ENCODE data around the gene ILKAP. TPM values are rescaled to one million over a fixed set of nuclear protein-coding genes. Genes with fewer than 3 reads are reported as not detected.

ILKAP gene
- total RNA-seq, 1 experiment from 2014 or later, result 31.6 TPM

DNA sequence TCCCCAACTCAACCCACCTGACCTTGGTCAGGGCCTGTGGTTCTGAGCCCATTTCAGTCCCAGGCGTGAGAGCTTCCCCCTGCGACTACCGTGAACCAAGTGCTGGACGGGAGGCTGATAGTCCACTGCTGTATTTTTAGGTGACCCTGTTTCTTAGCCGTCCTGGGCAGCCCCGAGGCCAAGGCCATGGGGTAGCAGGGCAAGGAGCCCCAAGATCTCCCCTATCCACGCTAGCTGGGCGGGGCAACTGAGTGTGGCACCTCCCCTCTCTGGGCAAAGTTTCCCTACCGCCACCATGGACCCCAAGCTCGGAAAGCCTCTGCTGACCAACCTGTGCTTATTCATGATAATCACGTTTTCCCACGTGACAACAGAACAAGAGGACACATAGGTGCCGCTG, 65.6 kb downstream of the ILKAP start:
- intact Hi-C loops (cut with micrococcal nuclease; ENCODE audit: unreplicated experiment), result no loop called here
- no peak overlapping the region for H3K27ac Mint-ChIP-seq (ENCODE audit: unreplicated experiment)
- POLR2A ChIA-PET, result no interaction called here

DNA sequence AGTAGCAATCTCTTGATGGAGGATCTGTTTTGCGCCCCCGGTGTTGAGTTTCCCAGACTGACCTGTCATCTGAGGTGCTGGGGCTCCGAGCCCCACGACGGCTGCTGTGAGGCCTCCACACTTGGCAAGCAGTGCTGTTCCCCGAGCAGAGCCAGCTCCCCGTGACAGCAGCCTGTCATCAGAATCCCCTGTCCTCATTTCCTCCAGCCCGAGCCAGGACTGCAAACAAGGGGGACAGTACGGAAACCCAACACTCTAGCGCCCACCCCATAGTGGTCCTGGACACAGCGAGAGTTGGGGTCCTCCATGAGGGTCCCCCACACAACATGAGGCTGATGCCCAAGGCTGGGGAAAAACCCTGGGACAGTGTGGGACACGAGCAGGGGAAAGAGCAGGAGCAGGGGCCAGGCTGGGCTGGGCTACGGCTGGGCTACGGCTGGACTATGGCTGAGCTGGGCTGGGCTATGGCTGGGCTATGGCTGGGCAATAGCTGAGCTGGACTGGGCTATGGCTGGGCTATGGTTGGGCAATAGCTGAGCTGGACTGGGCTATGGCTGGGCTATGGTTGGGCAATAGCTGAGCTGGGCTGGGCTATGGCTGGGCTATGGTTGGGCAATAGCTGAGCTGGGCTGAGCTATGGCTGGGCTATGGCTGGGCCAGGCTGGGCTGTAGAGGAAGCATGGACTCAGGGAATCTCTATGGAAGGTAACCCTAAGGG, 66.5 kb downstream of the ILKAP start:
- H3K27me3 Mint-ChIP-seq (ENCODE audit: insufficient read depth, unreplicated experiment), result no peaks in the 10 kb centered on the region
- no peak overlapping the region for H3K27ac Mint-ChIP-seq (ENCODE audit: unreplicated experiment)
- TF ChIP-seq, protein P1, sequence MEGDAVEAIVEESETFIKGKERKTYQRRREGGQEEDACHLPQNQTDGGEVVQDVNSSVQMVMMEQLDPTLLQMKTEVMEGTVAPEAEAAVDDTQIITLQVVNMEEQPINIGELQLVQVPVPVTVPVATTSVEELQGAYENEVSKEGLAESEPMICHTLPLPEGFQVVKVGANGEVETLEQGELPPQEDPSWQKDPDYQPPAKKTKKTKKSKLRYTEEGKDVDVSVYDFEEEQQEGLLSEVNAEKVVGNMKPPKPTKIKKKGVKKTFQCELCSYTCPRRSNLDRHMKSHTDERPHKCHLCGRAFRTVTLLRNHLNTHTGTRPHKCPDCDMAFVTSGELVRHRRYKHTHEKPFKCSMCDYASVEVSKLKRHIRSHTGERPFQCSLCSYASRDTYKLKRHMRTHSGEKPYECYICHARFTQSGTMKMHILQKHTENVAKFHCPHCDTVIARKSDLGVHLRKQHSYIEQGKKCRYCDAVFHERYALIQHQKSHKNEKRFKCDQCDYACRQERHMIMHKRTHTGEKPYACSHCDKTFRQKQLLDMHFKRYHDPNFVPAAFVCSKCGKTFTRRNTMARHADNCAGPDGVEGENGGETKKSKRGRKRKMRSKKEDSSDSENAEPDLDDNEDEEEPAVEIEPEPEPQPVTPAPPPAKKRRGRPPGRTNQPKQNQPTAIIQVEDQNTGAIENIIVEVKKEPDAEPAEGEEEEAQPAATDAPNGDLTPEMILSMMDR (IDR thresholded peaks at IDR 0.05; ENCODE audit: insufficient read depth in 1 of 2, low read depth in 1 of 2, low read length in 1 of 2, severe bottlenecking in 1 of 2, unreplicated experiment in 1 of 2), result no peak
- intact Hi-C loops (cut with micrococcal nuclease; ENCODE audit: unreplicated experiment), result no loop called here
- DNase-seq, result peak in 1 of 2 experiments; percentile 41
- H3K9me3 ChIP-seq, result no peaks in the 10 kb centered on the region
- no peaks in the 10 kb centered on the region for H3K27me3 ChIP-seq (replicated peaks; ENCODE audit: control insufficient read depth, insufficient read depth, low read length)
- no peaks in the 10 kb centered on the region for H3K36me3 ChIP-seq (ENCODE audit: control insufficient read depth, insufficient read depth, low read length)
- H3K4me3 Mint-ChIP-seq (ENCODE audit: unreplicated experiment), result no peak overlapping the region
- H3K9me3 Mint-ChIP-seq (ENCODE audit: unreplicated experiment), result no peaks in the 10 kb centered on the region
- no peak overlapping the region for H3K4me3 ChIP-seq (ENCODE audit: low read depth, low read length)
- BruUV-seq (replicated peaks), result no TSS peak
- POLR2A ChIA-PET, result no interaction called here
- H3K36me3 Mint-ChIP-seq (ENCODE audit: insufficient read depth, unreplicated experiment), result no peaks in the 10 kb centered on the region
- CTCF ChIA-PET, result interaction anchor here (0.6 kb wide), 1 partner anchor 11 kb away, joined by 5 read pairs; no protein-coding TSS in a partner anchor
- H3K4me1 ChIP-seq, result no peaks in the 10 kb centered on the region
- no peaks in the 10 kb centered on the region for H3K4me1 Mint-ChIP-seq (ENCODE audit: low read depth, unreplicated experiment)

More for the DNA sequence above, 65.6 kb downstream of the ILKAP start:
- H3K9me3 Mint-ChIP-seq (ENCODE audit: unreplicated experiment), result no peaks in the 10 kb centered on the region
- no peak overlapping the region for H3K4me3 ChIP-seq (ENCODE audit: low read depth, low read length)
- CTCF ChIA-PET, result no interaction called here
- DNase-seq, result no peak
- H3K4me3 Mint-ChIP-seq (ENCODE audit: unreplicated experiment), result no peak overlapping the region
- H3K27me3 Mint-ChIP-seq (ENCODE audit: insufficient read depth, unreplicated experiment), result no peaks in the 10 kb centered on the region
- no peaks in the 10 kb centered on the region for H3K27me3 ChIP-seq (replicated peaks; ENCODE audit: control insufficient read depth, insufficient read depth, low read length)
- H3K4me1 ChIP-seq, result no peaks in the 10 kb centered on the region
- no peaks in the 10 kb centered on the region for H3K36me3 ChIP-seq (ENCODE audit: control insufficient read depth, insufficient read depth, low read length)
- no peaks in the 10 kb centered on the region for H3K9me3 ChIP-seq
- no peaks in the 10 kb centered on the region for H3K36me3 Mint-ChIP-seq (ENCODE audit: insufficient read depth, unreplicated experiment)
- no peaks in the 10 kb centered on the region for H3K4me1 Mint-ChIP-seq (ENCODE audit: low read depth, unreplicated experiment)
- TF ChIP-seq, protein P1 (IDR thresholded peaks at IDR 0.05; ENCODE audit: insufficient read depth in 1 of 2, low read depth in 1 of 2, low read length in 1 of 2, severe bottlenecking in 1 of 2, unreplicated experiment in 1 of 2), result no peak
- no TSS peak for BruUV-seq (replicated peaks)

DNA sequence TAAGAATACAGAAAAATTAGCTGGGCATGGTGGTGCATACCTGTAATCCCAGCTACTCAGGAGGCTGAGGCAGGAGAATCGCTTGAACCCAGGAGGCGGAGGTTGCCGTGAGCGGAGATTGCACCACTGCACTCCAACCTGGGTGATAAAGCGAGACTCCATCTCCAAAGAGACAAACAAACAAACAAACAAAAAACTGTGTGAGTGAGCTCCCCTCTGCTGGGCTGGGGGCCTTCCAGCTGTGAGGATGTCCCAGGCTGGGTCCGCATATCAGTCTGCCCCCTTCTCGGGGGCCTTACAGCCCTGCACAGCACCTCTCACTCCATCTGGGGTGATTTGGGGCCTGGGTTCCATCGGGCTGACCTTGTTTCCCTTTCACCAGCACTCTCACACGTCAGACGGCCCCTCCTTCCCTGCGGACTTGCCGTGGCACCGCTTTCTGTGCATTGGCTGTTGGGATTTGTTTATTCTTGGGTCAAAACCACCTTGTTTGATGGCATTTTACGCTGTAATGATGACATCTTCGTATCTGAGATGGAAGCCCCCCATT, 67.8 kb downstream of the ILKAP start:
- H3K27ac Mint-ChIP-seq (ENCODE audit: unreplicated experiment), result no peak overlapping the region
- Histone ChIP-seq H3K27me3 (replicated peaks; ENCODE audit: control insufficient read depth, insufficient read depth, low read length) (no peaks in the 10 kb centered on the region), H3K4me1 (no peaks in the 10 kb centered on the region), H3K9me3 (no peaks in the 10 kb centered on the region), H3K4me3 (ENCODE audit: low read depth, low read length) (no peak overlapping the region), H3K36me3 (ENCODE audit: control insufficient read depth, insufficient read depth, low read length) (no peaks in the 10 kb centered on the region)
- no peaks in the 10 kb centered on the region for H3K4me1 Mint-ChIP-seq (ENCODE audit: low read depth, unreplicated experiment)
- no peak overlapping the region for H3K4me3 Mint-ChIP-seq (ENCODE audit: unreplicated experiment)
- POLR2A ChIA-PET, result no interaction called here
- TF ChIP-seq, protein P1 (IDR thresholded peaks at IDR 0.05; ENCODE audit: insufficient read depth in 1 of 2, low read depth in 1 of 2, low read length in 1 of 2, severe bottlenecking in 1 of 2, unreplicated experiment in 1 of 2), result no peak
- CTCF ChIA-PET, result no interaction called here
- H3K36me3 Mint-ChIP-seq (ENCODE audit: insufficient read depth, unreplicated experiment), result no peaks in the 10 kb centered on the region
- no peak for DNase-seq
- intact Hi-C loops (cut with micrococcal nuclease; ENCODE audit: unreplicated experiment), result no loop called here
- no peaks in the 10 kb centered on the region for H3K9me3 Mint-ChIP-seq (ENCODE audit: unreplicated experiment)
- no TSS peak for BruUV-seq (replicated peaks)
- no peaks in the 10 kb centered on the region for H3K27me3 Mint-ChIP-seq (ENCODE audit: insufficient read depth, unreplicated experiment)
